K562 (cell line): ENCODE data around the gene TMEM107. TPM values are rescaled to one million over a fixed set of nuclear protein-coding genes. Genes with fewer than 3 reads are reported as not detected.
A peak's percentile ranks its signal among the peaks of the same experiment; 100 is the strongest.

Experiments used
- BACH1 ChIP-seq: fragments of 200-800 bp; sonication (Bioruptor generic); IDR thresholded peaks from 2 replicates; pipeline ENCODE4 v1.6.1; 2016; ENCODE audit warnings: missing genetic modification characterization, missing compliant biosample characterization
- BRF1 ChIP-seq: IDR thresholded peaks from 3 replicates; pipeline ENCODE4 v1.6.1; 2011; ENCODE audit warnings: borderline replicate concordance, mild to moderate bottlenecking; ENCODE audit not compliant: insufficient read length; ENCODE audit errors: extremely low read depth
- CTBP1 ChIP-seq: fragments of 450-650 bp; IDR thresholded peaks from 2 replicates; pipeline ENCODE4 v1.6.1; 2016; ENCODE audit warnings: borderline replicate concordance
- DDX20 ChIP-seq: fragments of 450-650 bp; IDR thresholded peaks from 2 replicates; pipeline ENCODE4 v1.6.1; 2016; ENCODE audit warnings: missing genetic modification characterization, low read depth, mild to moderate bottlenecking, missing compliant biosample characterization, moderate library complexity
- ESRRA ChIP-seq: fragments of 450-650 bp; IDR thresholded peaks from 2 replicates; pipeline ENCODE4 v1.6.1; 2014; ENCODE audit warnings: low read depth, mild to moderate bottlenecking, moderate library complexity, borderline replicate concordance
- GATAD2A ChIP-seq: fragments of 450-650 bp; IDR thresholded peaks from 2 replicates; pipeline ENCODE4 v1.6.1; 2017
- JUN ChIP-seq, 2 experiments: sonication (generic) in 1 of 2; formaldehyde crosslinking in 1 of 2; IDR thresholded peaks; 2 replicates each; pipeline versions ENCODE4 v1.6.1 to v1.8.0; 2012 to 2022; ENCODE audit warnings: borderline replicate concordance in 2 of 2, mild to moderate bottlenecking in 2 of 2, improper control_type of control experiment in 1 of 2, low read depth in 1 of 2, low read length in 1 of 2, missing genetic modification reagents in 1 of 2
- SRF ChIP-seq, 2 experiments: fragments of 250-450, 450-650 bp in 1 of 2; sonication (Bioruptor Pico) in 1 of 2; sonication (generic) in 1 of 2; formaldehyde crosslinking; IDR thresholded peaks; 2 replicates each; pipeline versions ENCODE4 v1.5.0 to v1.5.1; 2020 to 2022; ENCODE audit warnings: mild to moderate bottlenecking in 1 of 2, missing genetic modification reagents in 1 of 2
- YY1 ChIP-seq, 3 experiments: IDR thresholded peaks; 2 replicates each; pipeline ENCODE4 v1.6.1; 2011; ENCODE audit warnings: low read length in 2 of 3, mild to moderate bottlenecking in 2 of 3, moderate library complexity in 2 of 3, borderline replicate concordance in 1 of 3, control low read depth in 1 of 3, low read depth in 1 of 3; ENCODE audit not compliant: insufficient read depth in 3 of 3, insufficient replicate concordance in 2 of 3, control insufficient read depth in 1 of 3, insufficient read length in 1 of 3; ENCODE audit errors: extremely low read depth in 1 of 3
- ZFP36 ChIP-seq: fragments of 150-350 bp; IDR thresholded peaks from 2 replicates; pipeline ENCODE4 v1.6.1; 2018; ENCODE audit warnings: low read length, low read depth; ENCODE audit not compliant: partially characterized antibody
- ZSCAN32 ChIP-seq: fragments of 450-650 bp; formaldehyde crosslinking; IDR thresholded peaks from 2 replicates; pipeline ENCODE4 v1.4.0; 2020; ENCODE audit warnings: mild to moderate bottlenecking, moderate library complexity
- polyA plus RNA-seq, 8 experiments: library from polyadenylated mRNA; depleted of rRNA in 4 of 8; stranded (reverse) in 5 of 8; unstranded in 3 of 8; fragments of >200 nt; fragmentation: Nextera tagmentation in 2 of 8; fragmentation: Illumina TruSeq in 1 of 8; extraction: Ambion mirVana in 2 of 8; extraction: Trizol in 1 of 8; gene quantifications; 2 replicates each; pipeline versions ENCODE4 v1.2.1 to v1.2.3, GENCODE V29; 2011 to 2014; ENCODE audit warnings: inconsistent platforms in 1 of 8, missing spikeins in 1 of 8
- total RNA-seq, 7 experiments: library from RNA; depleted of rRNA in 6 of 7; stranded (reverse); fragments of >200 nt in 6 of 7; fragmentation: Illumina TruSeq in 2 of 7; extraction: Trizol in 2 of 7; gene quantifications; 2 replicates each; pipeline versions ENCODE4 v1.2.1 to v1.2.3, GENCODE V29; 2011 to 2021; ENCODE audit warnings: low replicate concordance in 1 of 7
- TF ChIP-seq, protein P1 (sequence below): sonication (generic); formaldehyde crosslinking; IDR thresholded peaks from 2 replicates; pipeline ENCODE4 v1.8.0; 2022; ENCODE audit warnings: mild to moderate bottlenecking, missing genetic modification reagents
- TF ChIP-seq, protein P2 (sequence below): fragments of 250-450 bp; sonication (Bioruptor Pico); IDR thresholded peaks from 2 replicates; pipeline ENCODE4 v1.8.0; 2022; ENCODE audit warnings: moderate library complexity, mild to moderate bottlenecking, inconsistent platforms
- TF ChIP-seq, protein P3 (sequence below): sonication (generic); formaldehyde crosslinking; IDR thresholded peaks from 2 replicates; pipeline ENCODE4 v1.8.0; 2022; ENCODE audit warnings: missing genetic modification reagents, mild to moderate bottlenecking, moderate library complexity, borderline replicate concordance

The TMEM107 gene
- total and polyA plus RNA-seq, 9 of the 15 experiments (the other 6 are each of a cell fraction or from before 2014, with no cell fraction given) = 7.1 to 26.2 (median 16.9) TPM

DNA sequence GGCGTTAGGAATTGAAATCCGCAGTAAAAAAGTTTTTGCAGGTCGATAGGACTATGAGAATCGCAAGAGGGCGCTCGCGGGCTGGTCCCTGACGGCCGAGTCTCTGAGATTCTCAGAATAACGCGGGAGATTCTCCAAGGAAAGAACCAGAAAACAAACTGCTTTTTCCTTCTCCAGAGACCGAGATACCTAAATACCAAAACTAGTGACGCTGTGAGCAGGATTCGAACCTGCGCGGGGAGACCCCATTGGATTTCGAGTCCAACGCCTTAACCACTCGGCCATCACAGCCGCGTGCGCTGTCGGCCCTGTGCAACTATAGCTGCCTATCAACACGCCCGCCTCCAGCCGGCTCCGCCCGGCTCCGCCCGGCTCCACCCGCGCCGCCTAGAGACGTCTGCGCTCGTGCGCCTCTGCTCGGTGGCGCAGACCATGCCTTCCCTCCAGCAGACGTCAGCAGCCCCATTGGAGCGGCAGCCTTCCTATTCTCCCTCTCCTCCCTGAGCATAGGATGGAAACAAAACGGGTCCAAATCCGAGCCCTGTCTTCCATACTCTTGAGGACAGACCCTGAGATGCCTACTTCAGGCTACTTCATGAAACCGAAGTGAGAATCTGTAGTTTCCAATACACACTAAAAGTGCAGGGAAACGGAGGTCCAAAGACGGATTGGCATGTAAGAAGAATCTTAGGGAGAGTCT, 37.4 kb downstream of the TMEM107 start (continued):
- TF ChIP-seq YY1 (IDR thresholded peaks at IDR 0.05; ENCODE audit: borderline replicate concordance in 1 of 3, control insufficient read depth in 1 of 3, extremely low read depth in 1 of 3, insufficient read depth in 3 of 3, insufficient read length in 1 of 3, insufficient replicate concordance in 2 of 3, low read depth in 1 of 3, low read length in 2 of 3) (peak in 2 of 3 experiments; percentile 48 to 55), BRF1 (peak; percentile 32), ZFP36 (peak; percentile 12), JUN (IDR thresholded peaks at IDR 0.05; ENCODE audit: borderline replicate concordance, low read depth, low read length) (peak; percentile 47; the same call in 1 of the 2 replicates), JUN (CRISPR knock-in tag; IDR thresholded peaks at IDR 0.05; ENCODE audit: borderline replicate concordance) (no peak), BACH1 (tag) (peak; percentile 61; the same call in 1 of the 2 replicates), ESRRA (peak; percentile 56; the same call in 1 of the 2 replicates), CTBP1 (peak; percentile 80), GATAD2A (no peak), ZSCAN32 (no peak), SRF (CRISPR knock-in tag; IDR thresholded peaks at IDR 0.05) (peak in 1 of 2 experiments; percentile 41; a peak in 1 of 4 replicates), DDX20 (tag) (no peak)
- TF ChIP-seq, protein P1, sequence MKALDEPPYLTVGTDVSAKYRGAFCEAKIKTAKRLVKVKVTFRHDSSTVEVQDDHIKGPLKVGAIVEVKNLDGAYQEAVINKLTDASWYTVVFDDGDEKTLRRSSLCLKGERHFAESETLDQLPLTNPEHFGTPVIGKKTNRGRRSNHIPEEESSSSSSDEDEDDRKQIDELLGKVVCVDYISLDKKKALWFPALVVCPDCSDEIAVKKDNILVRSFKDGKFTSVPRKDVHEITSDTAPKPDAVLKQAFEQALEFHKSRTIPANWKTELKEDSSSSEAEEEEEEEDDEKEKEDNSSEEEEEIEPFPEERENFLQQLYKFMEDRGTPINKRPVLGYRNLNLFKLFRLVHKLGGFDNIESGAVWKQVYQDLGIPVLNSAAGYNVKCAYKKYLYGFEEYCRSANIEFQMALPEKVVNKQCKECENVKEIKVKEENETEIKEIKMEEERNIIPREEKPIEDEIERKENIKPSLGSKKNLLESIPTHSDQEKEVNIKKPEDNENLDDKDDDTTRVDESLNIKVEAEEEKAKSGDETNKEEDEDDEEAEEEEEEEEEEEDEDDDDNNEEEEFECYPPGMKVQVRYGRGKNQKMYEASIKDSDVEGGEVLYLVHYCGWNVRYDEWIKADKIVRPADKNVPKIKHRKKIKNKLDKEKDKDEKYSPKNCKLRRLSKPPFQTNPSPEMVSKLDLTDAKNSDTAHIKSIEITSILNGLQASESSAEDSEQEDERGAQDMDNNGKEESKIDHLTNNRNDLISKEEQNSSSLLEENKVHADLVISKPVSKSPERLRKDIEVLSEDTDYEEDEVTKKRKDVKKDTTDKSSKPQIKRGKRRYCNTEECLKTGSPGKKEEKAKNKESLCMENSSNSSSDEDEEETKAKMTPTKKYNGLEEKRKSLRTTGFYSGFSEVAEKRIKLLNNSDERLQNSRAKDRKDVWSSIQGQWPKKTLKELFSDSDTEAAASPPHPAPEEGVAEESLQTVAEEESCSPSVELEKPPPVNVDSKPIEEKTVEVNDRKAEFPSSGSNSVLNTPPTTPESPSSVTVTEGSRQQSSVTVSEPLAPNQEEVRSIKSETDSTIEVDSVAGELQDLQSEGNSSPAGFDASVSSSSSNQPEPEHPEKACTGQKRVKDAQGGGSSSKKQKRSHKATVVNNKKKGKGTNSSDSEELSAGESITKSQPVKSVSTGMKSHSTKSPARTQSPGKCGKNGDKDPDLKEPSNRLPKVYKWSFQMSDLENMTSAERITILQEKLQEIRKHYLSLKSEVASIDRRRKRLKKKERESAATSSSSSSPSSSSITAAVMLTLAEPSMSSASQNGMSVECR = peak; percentile 57
- TF ChIP-seq, protein P2, sequence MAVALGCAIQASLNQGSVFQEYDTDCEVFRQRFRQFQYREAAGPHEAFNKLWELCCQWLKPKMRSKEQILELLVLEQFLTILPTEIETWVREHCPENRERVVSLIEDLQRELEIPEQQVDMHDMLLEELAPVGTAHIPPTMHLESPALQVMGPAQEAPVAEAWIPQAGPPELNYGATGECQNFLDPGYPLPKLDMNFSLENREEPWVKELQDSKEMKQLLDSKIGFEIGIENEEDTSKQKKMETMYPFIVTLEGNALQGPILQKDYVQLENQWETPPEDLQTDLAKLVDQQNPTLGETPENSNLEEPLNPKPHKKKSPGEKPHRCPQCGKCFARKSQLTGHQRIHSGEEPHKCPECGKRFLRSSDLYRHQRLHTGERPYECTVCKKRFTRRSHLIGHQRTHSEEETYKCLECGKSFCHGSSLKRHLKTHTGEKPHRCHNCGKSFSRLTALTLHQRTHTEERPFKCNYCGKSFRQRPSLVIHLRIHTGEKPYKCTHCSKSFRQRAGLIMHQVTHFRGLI = no peak
- TF ChIP-seq, protein P3, sequence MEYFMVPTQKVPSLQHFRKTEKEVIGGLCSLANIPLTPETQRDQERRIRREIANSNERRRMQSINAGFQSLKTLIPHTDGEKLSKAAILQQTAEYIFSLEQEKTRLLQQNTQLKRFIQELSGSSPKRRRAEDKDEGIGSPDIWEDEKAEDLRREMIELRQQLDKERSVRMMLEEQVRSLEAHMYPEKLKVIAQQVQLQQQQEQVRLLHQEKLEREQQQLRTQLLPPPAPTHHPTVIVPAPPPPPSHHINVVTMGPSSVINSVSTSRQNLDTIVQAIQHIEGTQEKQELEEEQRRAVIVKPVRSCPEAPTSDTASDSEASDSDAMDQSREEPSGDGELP (CRISPR knock-in tag) = peak; percentile 78
